ENCODE results near the gene SMDT1.
"Not testable (repeated sequence)": the region's sequence is repeated elsewhere in the genome, so short reads cannot be mapped to it uniquely, and the experiment has no call there.

SMDT1 gene

DNA sequence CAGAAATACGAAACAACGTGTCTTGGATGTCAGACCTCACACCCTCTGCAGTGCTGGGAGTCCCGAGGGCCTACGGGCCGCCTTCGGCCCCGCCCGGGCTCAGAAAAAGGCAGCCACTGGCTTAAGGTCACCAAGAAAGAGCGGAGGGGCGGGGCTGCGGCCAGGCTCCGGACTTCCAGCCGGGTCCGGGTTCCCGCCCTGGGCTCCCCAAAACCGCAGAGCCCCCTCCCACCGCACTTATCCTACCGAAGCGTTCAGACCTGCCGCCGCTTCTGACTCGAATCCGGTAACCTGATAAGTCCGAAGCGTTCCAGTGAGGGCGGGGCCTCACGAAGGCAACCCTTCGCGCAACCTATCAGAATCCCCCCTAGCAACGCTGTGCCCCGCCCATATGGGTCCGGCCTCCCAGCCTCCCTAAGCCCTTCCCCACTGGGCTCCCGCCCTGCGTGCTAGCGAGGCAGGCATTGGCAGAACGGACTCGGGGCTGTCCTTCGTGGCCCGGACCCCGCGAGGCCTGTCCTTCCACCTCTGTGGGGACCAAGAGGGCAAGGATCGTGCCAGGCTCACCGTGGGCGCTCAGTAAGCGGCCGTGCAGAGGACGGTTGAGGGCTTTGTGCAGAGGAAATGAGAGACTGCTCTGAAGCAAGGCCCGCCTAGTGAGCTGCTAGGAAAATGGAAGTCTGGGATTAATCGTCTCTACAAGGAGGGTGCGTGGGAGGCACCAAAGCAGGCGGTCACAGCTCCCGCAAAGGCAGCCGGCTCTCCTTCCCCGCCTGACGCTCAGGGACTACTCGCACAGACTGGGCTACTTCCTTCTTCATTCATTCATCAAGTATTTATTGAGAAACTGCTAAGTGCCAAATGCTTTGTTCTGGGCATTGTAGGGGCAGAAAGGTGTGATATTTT, 8.7 kb upstream of the SMDT1 start, which contains the start of gene NAGA:
NAGA (minus strand) TSS at position 296 of the 906 bp plus-strand sequence. CDS start 515 bp downstream, outside the sequence.
- H3K36me3 ChIP-seq (ENCODE audit: control insufficient read depth, insufficient read depth, low read length) = peaks cover 16% of the 10 kb centered on the region
- H3K4me3 ChIP-seq (ENCODE audit: insufficient read depth, low read depth, low read length, poor library complexity, severe bottlenecking) = peak within 1 kb of the TSS; percentile 63
- peak within 1 kb of the TSS; percentile 66 for H3K27ac ChIP-seq (ENCODE audit: insufficient read depth, low read length, poor library complexity, severe bottlenecking)
- no peaks in the 10 kb centered on the region for H3K9me3 ChIP-seq (ENCODE audit: control insufficient read depth, low read length)
- peaks cover 28% of the 10 kb centered on the region for H3K4me1 ChIP-seq (ENCODE audit: control insufficient read depth, insufficient read depth, low read length, poor library complexity, severe bottlenecking)
- H3K27me3 ChIP-seq (replicated peaks; ENCODE audit: control insufficient read depth, insufficient read depth, low read length, poor library complexity, severe bottlenecking) = no peaks in the 10 kb centered on the region
- peak; percentile 86 to 90 (median 89) for DNase-seq

- H3K4me1 ChIP-seq (ENCODE audit: control insufficient read depth, insufficient read depth, low read length, poor library complexity, severe bottlenecking) = peaks cover 28% of the 10 kb centered on the region
- H3K36me3 ChIP-seq (ENCODE audit: control insufficient read depth, insufficient read depth, low read length); H3K27me3 ChIP-seq (replicated peaks; ENCODE audit: control insufficient read depth, insufficient read depth, low read length, poor library complexity, severe bottlenecking); DNase-seq; H3K27ac ChIP-seq (ENCODE audit: insufficient read depth, low read length, poor library complexity, severe bottlenecking); H3K9me3 ChIP-seq (ENCODE audit: control insufficient read depth, low read length): not testable (repeated sequence)
- peak overlapping the region; percentile 63 for H3K4me3 ChIP-seq (ENCODE audit: insufficient read depth, low read depth, low read length, poor library complexity, severe bottlenecking)
Measured at GRCh38 chr22:42071508-42071907, 8.0 kb upstream of the SMDT1 start.

- Histone ChIP-seq H3K9me3 (ENCODE audit: control insufficient read depth, low read length) (no peaks in the 10 kb centered on the region), H3K27me3 (replicated peaks; ENCODE audit: control insufficient read depth, insufficient read depth, low read length, poor library complexity, severe bottlenecking) (no peaks in the 10 kb centered on the region), H3K4me3 (ENCODE audit: insufficient read depth, low read depth, low read length, poor library complexity, severe bottlenecking) (no peak overlapping the region), H3K27ac (ENCODE audit: insufficient read depth, low read length, poor library complexity, severe bottlenecking) (no peak overlapping the region), H3K36me3 (ENCODE audit: control insufficient read depth, insufficient read depth, low read length) (no peaks in the 10 kb centered on the region), H3K4me1 (ENCODE audit: control insufficient read depth, insufficient read depth, low read length, poor library complexity, severe bottlenecking) (peaks cover 28% of the 10 kb centered on the region)
- no peak for DNase-seq
Measured at GRCh38 chr22:42072606-42073330, 6.7 kb upstream of the SMDT1 start.

DNA sequence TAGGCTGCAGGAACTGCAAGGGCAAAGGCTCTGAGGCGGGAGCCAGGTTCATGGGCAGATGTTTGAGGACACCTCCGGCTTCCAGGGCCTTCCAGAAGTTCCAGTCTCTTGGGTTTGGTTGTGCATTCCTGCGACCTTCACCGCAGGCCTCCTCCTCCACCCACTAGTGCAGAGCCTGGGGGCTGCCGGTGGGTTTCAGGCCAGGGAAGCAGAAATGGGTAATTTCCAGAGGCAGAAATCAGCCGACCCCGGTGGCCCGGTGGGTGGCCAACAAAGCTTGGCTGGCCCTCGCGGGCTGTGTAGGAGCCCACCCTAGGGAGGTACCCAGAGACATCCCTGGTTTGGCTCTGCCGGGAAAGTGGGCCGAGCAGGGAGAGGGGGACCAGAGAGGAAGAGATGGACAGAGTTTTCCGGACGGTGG, 5.9 kb upstream of the SMDT1 start:
- Histone ChIP-seq H3K27ac (ENCODE audit: insufficient read depth, low read length, poor library complexity, severe bottlenecking) (peak overlapping the region; percentile 47), H3K4me1 (ENCODE audit: control insufficient read depth, insufficient read depth, low read length, poor library complexity, severe bottlenecking) (peaks cover 30% of the 10 kb centered on the region)

GRCh38 chr22:42074132-42074811, 5.2 kb upstream of the SMDT1 start, which contains the start of gene PHETA2:
TSS of gene PHETA2 (plus strand) at chr22:42074248. CDS start at chr22:42077294, 3,046 bp downstream.
- Histone ChIP-seq H3K4me3 (ENCODE audit: insufficient read depth, low read depth, low read length, poor library complexity, severe bottlenecking) (peak within 1 kb of the TSS; percentile 59), H3K4me1 (ENCODE audit: control insufficient read depth, insufficient read depth, low read length, poor library complexity, severe bottlenecking) (peaks cover 36% of the 10 kb centered on the region), H3K27me3 (replicated peaks; ENCODE audit: control insufficient read depth, insufficient read depth, low read length, poor library complexity, severe bottlenecking) (no peaks in the 10 kb centered on the region), H3K27ac (ENCODE audit: insufficient read depth, low read length, poor library complexity, severe bottlenecking) (peak within 1 kb of the TSS; percentile 47), H3K9me3 (ENCODE audit: control insufficient read depth, low read length) (no peaks in the 10 kb centered on the region), H3K36me3 (ENCODE audit: control insufficient read depth, insufficient read depth, low read length) (no peaks in the 10 kb centered on the region)
- peak in 1 of 3 donors; percentile 44 for DNase-seq

More for the DNA sequence above, 5.9 kb upstream of the SMDT1 start:
- Histone ChIP-seq H3K9me3 (ENCODE audit: control insufficient read depth, low read length) (no peaks in the 10 kb centered on the region), H3K4me3 (ENCODE audit: insufficient read depth, low read depth, low read length, poor library complexity, severe bottlenecking) (peak overlapping the region; percentile 59), H3K27me3 (replicated peaks; ENCODE audit: control insufficient read depth, insufficient read depth, low read length, poor library complexity, severe bottlenecking) (no peaks in the 10 kb centered on the region), H3K36me3 (ENCODE audit: control insufficient read depth, insufficient read depth, low read length) (no peaks in the 10 kb centered on the region)
- no peak for DNase-seq

DNA sequence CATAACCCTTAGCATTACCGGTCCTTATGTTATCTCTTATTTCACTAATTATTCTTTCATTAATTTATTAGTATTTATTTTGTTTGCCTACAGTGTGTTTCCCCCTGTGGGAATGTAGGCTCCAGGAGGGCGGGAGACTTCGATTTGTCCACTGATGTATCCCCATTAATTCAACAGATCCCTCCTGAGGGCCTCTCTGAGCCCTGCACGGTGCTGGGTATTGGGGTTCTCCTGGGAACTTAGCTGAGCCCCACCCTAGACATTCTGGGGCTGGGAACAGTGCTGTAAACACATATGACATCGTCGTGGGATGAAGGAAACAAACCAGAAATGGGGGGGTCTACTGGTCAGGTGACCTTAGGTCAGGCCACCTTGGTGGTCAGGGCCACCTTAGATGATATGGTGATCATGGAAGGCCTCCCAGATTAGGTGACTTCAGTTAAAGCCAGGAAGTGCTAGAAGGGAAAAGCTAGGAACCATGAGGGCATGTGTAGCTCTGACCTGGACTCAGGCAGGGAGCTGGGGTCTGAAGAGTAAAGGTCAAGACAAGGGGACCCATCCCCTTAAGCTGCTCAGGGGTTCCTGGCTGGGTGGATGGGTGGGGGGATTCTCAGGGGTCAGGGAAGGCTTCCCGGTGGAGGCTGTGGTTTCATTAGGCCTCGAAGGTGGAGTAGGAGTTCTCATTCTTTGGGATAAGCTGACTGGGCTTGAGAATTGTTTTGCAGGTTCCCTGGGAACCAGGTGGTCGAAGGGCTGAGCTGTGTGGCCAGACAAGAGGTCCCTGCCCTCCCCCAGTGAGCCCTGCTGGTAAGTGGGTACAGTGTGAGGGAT, 4.4 kb upstream of the SMDT1 start:
- Histone ChIP-seq H3K27ac (ENCODE audit: insufficient read depth, low read length, poor library complexity, severe bottlenecking) (no peak overlapping the region), H3K27me3 (replicated peaks; ENCODE audit: control insufficient read depth, insufficient read depth, low read length, poor library complexity, severe bottlenecking) (no peaks in the 10 kb centered on the region), H3K4me3 (ENCODE audit: insufficient read depth, low read depth, low read length, poor library complexity, severe bottlenecking) (peak overlapping the region; percentile 59), H3K9me3 (ENCODE audit: control insufficient read depth, low read length) (no peaks in the 10 kb centered on the region), H3K36me3 (ENCODE audit: control insufficient read depth, insufficient read depth, low read length) (no peaks in the 10 kb centered on the region), H3K4me1 (ENCODE audit: control insufficient read depth, insufficient read depth, low read length, poor library complexity, severe bottlenecking) (peaks cover 31% of the 10 kb centered on the region)
- DNase-seq = no peak

DNA sequence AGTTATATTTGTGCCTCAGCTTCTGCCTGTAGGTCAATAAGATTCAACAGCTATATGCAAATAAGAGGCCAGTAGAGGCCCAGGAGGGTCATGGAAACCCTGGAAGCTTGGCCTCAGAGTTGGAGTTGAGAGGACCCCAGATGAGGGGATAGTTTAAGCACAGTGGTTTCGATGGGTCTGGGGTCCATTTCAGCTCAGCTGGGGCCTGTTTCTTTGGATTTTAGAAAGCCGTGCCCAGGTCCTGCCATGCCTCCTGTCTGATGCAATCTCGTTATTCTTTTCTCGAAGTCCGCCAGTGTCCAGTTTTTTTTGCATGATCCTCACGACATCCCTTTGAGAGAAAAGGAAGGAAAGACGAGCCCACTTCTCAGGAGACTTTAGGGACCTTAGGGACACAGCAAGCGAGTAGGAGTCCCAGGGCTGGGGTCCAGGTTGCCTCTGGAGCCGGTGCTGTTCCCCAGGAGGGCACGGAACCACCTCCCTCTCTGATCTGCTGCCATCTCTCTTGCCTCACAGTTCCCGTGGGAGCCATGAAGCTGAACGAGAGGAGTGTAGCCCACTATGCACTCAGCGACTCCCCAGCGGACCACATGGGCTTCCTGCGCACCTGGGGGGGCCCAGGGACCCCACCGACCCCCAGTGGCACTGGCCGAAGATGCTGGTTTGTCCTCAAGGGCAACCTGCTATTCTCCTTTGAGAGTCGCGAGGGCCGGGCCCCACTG, 2.6 kb upstream of the SMDT1 start:
- Histone ChIP-seq H3K27me3 (replicated peaks; ENCODE audit: control insufficient read depth, insufficient read depth, low read length, poor library complexity, severe bottlenecking) (no peaks in the 10 kb centered on the region), H3K9me3 (ENCODE audit: control insufficient read depth, low read length) (no peaks in the 10 kb centered on the region), H3K27ac (ENCODE audit: insufficient read depth, low read length, poor library complexity, severe bottlenecking) (no peak overlapping the region), H3K4me1 (ENCODE audit: control insufficient read depth, insufficient read depth, low read length, poor library complexity, severe bottlenecking) (peaks cover 28% of the 10 kb centered on the region), H3K4me3 (ENCODE audit: insufficient read depth, low read depth, low read length, poor library complexity, severe bottlenecking) (no peak overlapping the region), H3K36me3 (ENCODE audit: control insufficient read depth, insufficient read depth, low read length) (no peaks in the 10 kb centered on the region)
- no peak for DNase-seq

DNA sequence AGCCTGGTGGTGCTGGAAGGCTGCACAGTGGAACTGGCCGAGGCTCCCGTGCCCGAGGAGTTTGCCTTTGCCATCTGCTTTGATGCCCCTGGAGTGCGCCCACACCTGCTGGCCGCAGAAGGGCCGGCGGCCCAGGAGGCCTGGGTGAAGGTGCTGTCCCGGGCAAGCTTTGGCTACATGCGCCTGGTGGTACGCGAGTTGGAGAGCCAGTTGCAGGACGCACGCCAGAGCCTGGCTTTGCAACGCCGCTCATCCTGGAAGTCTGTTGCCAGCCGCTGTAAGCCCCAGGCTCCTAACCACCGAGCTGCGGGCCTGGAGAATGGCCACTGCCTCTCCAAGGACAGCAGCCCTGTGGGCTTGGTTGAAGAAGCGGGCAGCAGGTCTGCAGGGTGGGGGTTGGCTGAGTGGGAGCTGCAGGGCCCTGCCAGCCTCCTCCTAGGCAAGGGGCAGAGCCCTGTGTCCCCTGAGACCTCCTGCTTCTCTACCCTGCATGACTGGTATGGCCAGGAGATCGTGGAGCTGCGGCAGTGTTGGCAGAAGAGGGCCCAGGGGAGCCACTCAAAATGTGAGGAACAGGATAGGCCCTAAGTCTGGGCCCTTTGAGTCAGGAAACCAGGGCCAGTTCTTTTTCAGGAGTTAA, 1.9 kb upstream of the SMDT1 start:
- no peaks in the 10 kb centered on the region for H3K9me3 ChIP-seq (ENCODE audit: control insufficient read depth, low read length)
- H3K27me3 ChIP-seq (replicated peaks; ENCODE audit: control insufficient read depth, insufficient read depth, low read length, poor library complexity, severe bottlenecking) = no peaks in the 10 kb centered on the region
- DNase-seq = no peak
- H3K27ac ChIP-seq (ENCODE audit: insufficient read depth, low read length, poor library complexity, severe bottlenecking) = no peak overlapping the region
- H3K36me3 ChIP-seq (ENCODE audit: control insufficient read depth, insufficient read depth, low read length) = no peaks in the 10 kb centered on the region
- H3K4me3 ChIP-seq (ENCODE audit: insufficient read depth, low read depth, low read length, poor library complexity, severe bottlenecking) = no peak overlapping the region
- H3K4me1 ChIP-seq (ENCODE audit: control insufficient read depth, insufficient read depth, low read length, poor library complexity, severe bottlenecking) = peaks cover 28% of the 10 kb centered on the region
